Cerebellar cortex (tissue), 1 donor: ENCODE measurements around the gene LIMK2.
A peak's percentile ranks its signal among the peaks of the same experiment; 100 is the strongest.
"Not testable (repeated sequence)": the region's sequence is repeated elsewhere in the genome, so short reads cannot be mapped to it uniquely, and the experiment has no call there.

Experiments
- DNase-seq: peaks from one replicate; pipeline ENCODE4 v3.0.0-alpha.2; 2015; ENCODE audit warnings: low spot score

LIMK2 gene

DNA sequence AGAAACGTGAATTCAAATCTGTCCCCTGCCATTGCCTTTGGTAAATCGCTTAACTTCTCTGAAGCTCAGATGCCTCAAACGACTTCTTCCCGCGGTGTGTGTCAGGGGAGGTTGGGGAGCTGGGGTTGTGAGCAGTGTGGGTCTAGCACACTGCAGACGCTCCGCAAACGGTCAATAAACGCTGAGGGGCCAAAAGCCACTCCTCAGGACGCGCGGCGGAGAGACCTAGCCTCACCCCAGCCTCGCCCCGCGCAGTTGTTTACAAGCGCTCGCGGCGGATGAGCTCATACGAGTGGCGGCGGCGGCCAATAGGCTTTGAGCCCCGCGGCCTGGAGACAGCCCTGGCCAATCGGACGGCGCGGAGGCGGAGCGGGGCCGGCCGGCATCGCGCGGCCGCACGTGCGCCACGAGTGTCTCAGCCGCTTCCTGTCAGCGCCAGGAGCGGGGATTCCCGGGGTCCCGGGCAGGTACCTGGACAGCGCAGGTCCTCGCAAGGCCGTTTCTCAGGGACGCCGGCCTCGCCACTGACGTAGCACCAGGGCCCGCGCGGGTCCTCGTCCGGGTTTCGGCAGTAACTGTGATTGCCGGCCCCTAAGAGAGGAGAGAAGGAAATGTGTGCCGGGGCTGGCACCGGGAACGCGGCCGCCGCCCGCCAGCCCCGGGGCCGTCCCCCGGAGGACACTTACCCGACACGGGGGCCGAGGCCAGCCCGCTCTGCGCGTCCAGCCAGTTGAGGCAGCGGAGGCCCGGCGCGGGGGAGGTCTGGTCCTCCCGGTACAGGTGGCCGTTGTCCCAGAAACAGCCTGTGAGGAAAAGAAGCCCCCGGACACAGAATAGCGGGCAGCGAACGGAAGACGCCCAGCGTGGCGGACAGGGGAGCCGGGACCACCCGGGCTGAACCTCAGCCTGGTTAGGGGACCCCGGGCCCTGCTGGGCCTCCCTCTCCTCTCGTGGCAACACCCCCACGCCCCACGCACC is 78.7 kb downstream of the LIMK2 start:
- peak; percentile 92 for DNase-seq

DNA sequence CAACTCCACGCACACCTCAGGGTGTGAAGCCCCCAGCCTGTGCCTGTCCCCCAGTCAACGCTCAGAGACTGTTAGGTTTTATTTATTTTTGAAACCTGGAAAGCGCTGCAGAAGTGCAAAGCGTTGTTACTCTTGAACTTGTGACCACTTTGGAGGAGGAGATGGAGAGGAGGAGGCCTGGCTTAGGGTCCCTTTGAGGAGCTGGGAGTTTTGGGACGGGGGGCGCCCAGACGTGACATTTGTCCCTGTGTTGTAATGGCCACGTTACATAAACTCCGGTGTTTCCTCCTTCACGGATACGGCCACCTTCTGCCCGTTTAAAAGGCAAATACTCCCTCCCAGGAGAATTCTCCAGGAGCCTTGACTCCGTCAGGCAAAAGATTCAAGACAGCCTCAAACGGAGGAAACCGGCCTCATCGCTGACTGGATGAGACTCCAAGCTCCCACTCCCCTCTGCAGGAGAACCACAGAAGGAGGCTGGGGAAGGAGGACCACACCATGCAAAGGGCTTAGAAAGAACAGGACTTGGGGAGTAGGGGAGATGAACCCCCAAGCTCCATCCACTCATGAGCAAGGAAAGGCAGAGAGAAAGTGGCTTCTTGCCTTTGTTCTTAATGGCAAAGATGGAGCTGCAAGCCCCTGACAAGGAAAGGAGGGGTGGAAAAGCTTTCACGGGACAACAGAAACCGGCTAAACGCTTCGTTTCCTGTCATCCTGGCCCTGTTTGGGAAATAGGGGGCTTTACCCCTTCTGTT is 79.6 kb downstream of the LIMK2 start:
- DNase-seq = peak; percentile 67

DNA sequence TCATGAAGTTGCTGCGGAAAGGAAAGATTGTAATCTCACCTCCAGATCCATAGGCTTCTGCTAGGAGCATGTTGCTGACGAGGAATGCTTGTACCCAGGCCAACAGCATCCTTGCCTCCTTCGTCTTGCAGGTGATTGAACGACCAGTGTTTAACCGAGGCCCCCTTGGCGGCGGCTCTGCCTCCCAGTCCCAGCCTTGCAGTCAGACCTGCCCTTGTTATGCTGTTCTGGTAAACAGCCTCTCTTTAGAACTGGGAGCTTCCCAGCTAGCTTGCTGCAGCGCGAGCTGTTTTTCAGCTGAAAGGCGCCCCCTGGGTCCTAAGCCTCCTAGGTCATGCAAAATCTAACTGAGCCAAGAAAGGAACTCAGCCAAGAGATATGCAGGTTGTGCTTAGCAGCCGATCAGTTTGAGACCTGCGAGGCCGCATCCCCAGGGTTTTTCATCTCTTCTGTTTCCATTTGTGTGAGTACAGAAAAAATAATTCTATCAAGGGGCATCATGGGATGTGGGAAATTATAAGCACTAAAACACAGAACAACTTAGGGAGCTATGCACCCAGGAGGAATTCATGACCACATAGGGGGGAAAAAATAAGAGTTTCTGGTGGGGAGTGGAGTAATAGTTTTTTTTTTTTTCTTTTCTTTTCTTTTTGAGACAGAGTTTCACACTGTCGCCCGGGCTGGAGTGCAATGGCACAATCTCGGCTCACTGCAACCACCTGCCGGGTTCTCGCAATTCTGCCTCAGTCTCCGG is 80.3 kb downstream of the LIMK2 start, which contains the start of gene PIK3IP1:
Gene PIK3IP1, minus strand, starts transcription at position 253 of the 754 bp plus-strand sequence. Its CDS starts 144 bp downstream, at position 109.
- peak; percentile 98 for DNase-seq

DNA sequence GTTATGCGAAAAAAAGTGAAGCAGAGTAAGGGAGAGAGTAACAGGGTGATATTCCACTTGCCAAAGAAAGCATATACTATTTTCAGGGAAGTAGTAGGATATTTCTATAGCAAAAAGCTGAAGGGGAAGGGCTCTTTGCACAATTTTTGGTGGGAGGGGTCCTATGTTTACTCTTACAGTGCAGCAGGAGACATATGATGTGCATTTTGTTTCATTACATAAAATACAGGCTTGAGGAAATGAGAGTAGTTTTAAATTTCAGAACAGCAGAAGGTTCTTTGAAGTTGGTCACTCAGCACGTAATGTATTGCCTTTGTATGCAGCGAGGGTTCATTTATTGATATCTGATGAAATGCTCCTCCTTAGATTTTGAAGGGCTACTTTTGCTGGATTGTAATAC is 83.3 kb downstream of the LIMK2 start:
- no peak for DNase-seq

DNA sequence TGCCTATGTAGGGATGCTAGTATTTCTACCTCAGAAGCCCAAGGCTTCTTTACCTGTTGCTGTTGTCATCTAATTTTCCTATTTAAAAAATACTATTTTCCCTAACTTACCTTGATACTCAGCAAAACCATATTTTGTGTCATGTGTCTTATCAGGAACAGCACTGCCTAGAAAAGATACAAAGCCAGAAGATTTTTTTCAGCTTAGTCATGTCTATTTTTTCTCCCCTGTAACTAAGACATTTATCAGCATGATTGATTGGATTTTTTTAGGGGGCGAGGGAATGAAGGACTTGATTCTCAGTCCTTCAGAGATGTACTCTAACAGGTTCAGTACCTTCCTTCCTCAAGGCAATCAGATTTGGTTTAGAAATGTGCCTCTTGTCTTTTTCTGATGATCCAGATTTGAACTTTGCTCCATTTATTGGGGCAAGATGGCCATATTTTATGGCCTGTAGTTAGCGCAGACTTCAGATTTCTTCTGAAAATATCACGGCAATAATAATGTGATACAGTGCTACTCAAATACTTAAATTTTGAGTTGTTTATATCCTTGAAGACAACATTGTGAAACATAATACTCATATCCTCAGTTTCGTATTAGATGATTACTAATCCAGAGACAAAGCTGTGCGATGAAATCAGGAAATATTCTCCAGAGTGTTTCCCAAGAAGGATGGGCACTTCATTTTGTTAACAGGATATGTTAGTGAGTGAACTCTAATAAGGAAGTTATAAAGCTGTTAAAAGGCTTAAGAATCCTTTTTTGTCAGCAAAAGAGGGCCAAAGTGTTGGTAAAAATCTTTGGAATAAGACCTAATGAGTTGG is 83.9 kb downstream of the LIMK2 start:
- no peak for DNase-seq

DNA sequence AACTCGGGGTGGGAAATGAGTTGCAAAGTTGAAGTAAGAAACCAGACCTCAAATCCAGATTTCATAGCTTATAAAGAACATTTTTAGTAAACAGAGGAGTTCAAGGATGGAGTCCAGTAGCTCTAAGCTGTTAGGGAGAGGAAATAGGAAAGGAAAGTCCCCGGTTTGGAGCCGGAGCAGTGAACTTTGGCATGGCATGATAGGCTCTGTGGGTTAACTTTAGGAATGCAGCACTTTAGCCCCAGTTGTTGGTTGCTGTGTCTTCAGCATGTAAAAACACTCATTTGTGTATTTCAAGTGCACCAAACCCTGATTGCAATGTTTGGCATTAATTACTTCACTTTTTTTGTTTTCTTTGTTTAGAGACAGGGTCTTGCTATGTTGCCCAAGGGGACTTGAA is 88.8 kb downstream of the LIMK2 start:
- no peak for DNase-seq

DNA sequence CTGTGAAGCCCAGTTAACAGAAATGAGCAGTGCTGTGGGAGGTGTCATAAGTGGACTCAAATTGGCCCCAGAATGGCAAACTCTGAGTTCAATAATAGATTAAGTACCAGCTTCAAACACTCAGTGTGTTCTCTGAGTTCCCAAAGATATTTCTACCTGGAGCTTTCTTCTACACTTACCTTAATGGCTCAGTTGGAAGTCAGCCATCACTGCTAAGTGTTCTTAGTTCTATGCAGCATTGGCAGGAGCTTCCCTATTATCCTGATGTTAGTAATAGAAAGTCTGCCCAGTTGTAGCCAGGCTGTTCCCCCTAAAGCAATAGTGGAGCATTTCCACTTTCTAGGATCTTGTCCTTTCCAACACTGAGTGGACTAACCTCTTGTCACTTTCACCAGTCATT is 89.9 kb downstream of the LIMK2 start:
- DNase-seq = no peak

DNA sequence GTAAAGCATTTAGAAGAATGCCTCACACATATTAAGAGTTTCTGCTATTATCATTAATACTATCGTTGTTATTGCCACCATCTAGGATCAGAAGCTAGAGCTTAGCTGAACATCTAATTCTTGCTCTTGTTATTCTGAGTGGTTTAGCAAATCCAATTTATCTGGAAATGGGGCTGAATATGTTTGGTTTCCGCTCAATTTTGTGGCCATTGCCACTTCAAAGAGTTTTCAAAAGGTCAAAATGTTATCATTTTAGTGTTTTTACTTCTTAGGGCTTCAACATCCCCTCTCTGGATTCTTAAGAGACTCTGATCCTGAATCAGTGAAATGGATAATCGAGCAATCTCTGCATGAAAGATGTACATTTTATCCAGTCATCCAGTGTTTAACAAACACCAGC is 90.4 kb downstream of the LIMK2 start:
- no peak for DNase-seq

DNA sequence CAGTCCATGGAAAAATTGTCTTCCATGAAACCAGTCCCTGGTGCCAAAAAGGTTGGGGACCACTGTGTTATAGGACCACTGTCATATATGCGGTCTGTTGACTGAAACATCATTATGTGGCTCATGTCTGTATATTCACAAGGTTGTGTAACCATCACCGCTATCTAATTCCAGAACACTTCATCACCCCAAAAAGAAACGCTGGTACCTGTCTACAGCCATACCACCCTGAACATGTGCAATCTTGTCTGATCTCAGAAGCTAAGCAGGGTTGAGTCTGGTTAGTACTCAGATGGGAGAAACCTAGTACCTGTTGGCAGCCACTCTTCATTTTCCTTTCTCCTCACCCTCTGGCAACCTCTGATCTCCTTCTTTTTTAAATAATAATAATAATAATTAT is 93.1 kb downstream of the LIMK2 start:
- no peak for DNase-seq

DNA sequence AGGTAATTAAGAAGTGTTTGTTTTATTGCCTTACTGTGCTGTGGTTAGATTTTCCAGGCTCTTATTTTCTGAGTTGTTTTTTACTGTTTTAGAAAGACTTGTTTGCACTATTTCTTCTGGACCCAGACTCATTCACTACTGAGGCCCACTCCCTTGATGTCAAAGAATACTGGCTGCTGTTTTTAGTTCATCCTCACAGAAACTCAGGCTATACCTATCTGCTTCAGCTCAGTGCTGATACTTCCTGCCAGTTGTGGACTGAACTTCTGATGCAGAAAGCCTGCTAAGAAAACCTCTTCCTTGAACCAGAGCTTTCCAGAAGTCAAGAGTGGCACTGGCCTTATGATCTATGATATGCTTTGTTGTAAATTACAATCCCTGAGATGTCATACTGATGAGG is 96.1 kb downstream of the LIMK2 start:
- DNase-seq = no peak

DNA sequence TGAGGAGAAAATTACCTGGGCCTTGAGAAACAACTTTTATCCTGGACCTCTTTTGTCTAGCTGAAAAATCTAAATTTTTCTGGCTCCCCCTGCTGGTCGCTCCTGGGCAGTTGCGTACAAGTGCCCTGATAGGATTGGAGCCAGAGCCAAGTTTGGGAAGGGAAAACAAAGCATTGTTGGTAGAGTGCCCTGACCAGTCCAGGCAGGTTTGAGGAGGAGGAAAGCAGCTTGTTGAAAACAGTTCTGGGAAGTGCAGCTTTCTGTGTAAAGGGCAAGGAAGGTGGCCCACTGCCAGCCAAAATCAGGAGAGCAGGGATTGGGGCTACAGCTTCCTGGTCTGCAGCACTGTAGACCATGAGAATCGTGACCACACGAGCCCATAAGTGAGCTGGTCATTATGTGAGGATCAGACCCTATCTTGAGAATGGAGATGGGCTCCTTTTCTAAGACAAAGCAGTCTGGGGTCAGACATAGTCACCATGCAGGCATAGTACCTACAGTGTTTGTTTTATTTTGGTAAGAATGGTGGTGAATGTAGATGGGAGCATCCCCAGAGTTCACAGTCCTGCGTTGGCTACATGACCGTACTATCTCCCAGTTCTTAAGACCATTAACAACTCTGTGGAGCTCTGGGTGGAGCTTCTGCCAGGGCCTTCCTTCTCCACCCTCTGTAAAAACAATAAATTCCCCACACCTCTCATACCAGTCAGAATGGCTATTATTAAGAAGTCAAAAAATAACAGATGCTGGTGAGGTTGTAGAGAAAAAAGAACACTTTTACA is 101.5 kb downstream of the LIMK2 start:
- peak; percentile 84 for DNase-seq

DNA sequence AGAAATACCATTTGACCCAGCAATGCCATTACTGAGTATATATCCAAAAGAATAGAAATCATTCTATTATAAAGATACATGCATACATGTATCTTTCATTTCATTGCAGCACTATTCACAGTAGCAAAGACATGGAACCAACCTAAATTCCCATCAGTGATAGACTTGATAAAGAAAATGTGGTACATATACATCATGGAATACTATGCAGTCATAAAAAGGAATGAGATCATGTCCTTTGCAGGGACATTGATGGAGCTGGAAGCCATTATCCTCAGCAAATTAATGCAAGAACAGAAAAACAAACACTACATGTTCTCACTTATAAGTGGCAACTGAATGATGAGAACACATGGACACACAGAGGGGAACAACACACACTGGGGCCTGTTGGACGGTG is 102.1 kb downstream of the LIMK2 start:
- DNase-seq = not testable (repeated sequence)

DNA sequence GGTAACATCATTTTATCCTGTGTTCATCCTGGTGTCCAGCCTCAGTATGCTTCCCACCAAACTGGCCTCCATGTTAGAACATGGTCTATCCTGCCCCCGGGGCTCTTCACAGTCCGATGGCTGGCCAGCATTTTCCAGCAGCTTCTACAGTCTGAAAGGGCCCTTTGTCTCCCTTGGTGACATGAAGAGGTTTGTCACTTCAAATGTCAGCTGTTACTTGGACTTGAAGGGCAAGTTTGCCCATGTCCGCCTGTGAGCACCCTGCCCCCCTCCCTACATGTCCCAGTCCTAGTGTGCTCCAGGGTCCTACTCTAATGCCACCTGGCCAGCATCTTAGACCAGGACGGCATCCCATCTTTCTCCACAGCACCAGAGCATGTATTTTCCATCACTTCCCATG is 109.3 kb downstream of the LIMK2 start:
- DNase-seq = no peak

DNA sequence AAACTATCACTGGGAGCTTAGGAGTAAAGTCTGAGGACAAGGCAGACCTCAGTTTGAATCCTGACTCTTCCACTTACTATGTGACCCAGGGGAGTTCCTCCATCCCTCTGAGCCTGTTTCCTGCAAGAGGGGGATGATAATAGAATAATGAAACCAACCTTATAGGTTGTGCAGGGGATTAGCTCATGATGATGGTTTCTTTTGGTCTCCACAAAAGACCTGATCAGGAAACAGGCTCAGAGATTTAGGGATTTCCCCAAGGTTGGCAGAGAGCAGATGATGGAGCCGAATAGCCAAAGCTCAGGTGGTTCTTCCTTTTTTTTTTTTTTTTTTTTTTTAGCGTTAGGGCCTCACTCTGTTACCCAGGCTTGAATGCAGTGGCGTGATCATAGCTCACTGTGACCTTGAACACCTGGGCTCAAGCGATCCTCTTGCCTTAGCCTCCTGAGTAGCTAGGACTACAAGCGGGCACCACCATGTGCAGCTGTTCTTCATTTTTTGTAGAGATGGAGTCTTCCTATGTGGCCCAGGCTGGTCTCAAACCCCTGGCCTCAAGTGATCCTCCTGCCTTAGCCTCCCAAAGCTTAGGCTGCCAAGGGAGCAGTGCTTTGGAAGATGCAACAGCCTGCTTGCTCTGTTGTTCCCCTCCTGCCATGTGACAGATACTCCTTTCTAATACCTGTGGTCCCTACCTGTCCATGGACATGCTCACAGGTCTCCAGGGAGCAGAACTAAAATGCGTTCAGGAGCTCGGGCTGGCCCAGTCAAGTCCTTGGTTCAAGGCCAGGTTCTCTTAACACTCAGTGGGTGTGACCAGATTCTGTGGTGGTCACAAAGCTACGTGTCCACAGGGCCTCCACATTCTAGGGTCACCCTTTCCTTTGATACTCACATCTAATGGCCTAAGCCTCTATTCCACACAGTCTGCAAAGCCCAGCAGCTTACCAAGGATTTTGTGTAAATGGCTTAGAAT is 111.8 kb downstream of the LIMK2 start:
- no peak for DNase-seq

DNA sequence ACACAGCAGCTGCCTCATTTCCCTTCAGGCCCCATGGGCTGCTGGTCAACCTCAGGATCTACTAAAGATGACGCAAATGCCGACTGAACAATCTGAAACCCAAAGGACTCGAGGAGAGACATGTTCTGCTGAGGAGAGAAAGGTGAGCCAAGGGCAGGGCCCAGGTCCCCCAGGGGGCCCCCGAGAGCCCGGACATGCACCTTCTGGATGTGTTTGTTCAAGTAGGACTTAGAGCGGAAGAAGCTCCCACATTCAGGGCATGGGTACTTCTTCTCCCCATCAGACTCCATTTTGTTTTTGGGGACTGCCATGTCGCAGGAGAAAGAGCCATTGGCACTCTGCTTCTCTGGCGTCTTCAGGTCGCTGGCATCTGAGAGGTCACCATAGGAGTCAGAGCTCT is 114.8 kb downstream of the LIMK2 start:
- no peak for DNase-seq

DNA sequence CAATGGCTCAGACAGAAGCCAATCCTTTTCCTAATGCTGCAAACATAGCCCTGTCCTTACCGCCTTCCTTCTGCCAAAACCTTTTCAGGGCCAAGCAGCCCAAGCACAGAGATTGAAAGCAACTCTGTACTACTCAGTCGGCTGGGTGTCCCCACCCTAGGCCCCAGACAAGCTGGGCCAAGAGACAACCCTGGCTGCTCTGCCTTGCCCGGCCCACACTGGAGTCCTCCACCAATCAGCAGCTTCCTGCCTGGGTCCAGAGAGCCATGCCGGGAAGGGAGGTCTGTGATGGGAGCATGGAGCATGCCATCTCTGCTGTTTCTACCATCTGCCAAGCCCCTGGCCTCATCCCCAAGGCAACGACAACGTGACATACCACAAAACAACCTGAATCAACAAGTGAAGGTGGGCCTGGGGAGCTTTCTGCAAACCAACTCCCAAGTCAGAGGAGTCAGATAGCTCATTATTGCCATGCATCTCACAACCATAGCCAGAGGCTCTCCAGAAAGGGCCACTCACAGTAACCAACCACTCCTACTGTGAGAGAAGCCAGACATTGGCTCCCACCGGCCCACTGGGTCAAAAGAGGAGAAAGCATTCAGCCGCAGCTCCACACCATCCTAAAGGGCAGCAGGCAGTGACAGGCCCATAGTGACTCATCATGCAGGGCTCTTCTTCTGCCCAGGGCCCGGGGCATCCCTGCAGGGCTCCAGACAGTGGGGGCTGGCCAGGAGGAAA is 115.9 kb downstream of the LIMK2 start:
- no peak for DNase-seq

DNA sequence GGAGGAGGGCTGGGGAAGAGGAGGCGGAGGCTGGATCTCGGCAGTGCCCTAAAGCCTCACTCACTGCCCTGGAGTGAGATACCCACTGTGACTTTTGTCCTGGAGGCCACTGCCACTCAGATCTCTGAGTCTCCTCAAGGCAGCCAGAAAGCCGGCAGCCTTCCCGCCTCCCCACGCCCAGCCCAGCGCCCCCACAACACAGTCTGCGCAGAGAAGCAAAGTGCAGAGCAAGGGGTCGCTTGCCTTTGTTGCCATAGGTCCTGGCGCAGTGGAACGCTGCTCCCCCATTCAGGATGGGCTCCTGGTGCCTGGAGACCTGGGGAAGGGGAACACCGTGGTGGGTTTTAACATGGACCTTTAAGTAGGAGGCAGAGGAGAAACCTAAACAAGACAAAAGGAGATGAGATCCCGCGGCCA is 116.5 kb downstream of the LIMK2 start:
- no peak for DNase-seq

DNA sequence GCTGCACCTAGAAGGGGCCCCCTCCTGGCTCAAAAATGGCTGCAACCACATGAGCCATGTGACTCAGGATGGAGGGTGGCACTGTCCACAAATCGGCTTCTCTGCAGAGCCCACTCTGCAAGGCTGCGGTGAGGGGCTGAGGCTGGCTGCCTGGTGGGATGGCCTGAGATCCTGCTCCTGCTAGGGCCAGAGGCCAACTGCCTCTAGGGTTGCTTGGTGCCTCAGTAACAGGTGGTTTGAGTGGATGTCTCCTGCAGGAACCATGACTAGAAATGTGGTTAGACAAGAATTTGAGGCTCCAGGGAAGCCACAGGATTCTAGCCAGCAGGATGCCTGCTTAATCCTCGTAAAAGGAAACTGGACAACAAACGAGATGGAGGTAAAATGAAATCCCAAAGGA is 116.9 kb downstream of the LIMK2 start:
- no peak for DNase-seq
